22Rv1 (cell line): ENCODE data around the gene SKI.

Experiments used
- ZFX ChIP-seq: fragments of 450-650 bp; IDR thresholded peaks from 2 replicates; pipeline ENCODE4 v1.6.1; 2017; ENCODE audit warnings: antibody characterized with exemption, borderline replicate concordance
- TF ChIP-seq, protein P1 (sequence below): fragments of 450-650 bp; IDR thresholded peaks from 2 replicates; pipeline ENCODE4 v1.5.1; 2017; ENCODE audit warnings: mild to moderate bottlenecking

DNA sequence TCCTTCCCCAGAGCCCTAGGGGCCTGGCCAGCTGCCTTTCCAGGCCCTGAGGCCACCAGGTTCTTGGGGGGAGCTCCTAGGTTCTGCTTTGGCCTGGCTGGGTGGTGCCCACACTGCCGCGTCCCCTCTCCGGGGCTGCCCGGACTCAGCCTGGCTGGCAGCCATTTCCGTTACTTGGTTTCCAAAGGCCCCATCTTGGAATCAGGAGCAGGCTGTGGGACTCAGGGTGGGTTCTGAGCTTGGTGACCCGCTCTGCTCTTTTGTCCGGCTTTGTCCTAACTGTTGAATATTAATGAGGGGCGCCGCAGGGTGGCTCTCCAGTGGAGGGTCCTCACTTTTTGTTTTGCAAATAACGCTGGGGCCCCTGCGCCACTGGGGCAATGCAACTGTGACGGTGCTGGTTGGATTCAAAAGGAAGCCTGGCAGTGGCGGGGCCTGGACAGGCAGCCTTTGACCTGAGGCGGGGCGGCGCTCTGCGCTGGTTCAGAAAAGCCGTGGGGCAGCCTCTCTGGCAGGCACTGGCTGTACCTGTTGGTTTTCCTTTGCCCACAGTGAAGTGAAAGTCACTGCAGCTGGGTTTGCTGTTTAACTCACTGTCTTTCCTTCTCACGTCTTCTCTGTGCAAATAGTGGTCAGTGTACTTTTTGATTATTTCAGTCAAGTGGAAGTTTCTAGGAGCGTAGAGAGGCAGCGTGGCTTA is 20.2 kb downstream of the SKI start:
- TF ChIP-seq, protein P1, sequence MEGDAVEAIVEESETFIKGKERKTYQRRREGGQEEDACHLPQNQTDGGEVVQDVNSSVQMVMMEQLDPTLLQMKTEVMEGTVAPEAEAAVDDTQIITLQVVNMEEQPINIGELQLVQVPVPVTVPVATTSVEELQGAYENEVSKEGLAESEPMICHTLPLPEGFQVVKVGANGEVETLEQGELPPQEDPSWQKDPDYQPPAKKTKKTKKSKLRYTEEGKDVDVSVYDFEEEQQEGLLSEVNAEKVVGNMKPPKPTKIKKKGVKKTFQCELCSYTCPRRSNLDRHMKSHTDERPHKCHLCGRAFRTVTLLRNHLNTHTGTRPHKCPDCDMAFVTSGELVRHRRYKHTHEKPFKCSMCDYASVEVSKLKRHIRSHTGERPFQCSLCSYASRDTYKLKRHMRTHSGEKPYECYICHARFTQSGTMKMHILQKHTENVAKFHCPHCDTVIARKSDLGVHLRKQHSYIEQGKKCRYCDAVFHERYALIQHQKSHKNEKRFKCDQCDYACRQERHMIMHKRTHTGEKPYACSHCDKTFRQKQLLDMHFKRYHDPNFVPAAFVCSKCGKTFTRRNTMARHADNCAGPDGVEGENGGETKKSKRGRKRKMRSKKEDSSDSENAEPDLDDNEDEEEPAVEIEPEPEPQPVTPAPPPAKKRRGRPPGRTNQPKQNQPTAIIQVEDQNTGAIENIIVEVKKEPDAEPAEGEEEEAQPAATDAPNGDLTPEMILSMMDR, result no peak
- TF ChIP-seq ZFX, result no peak
